Nephron progenitor cell (in vitro differentiated cells): ENCODE results near the gene CDKAL1.
A peak's percentile ranks its signal among the peaks of the same experiment; 100 is the strongest.

Experiments
- DNase-seq: peaks from one replicate; pipeline ENCODE4 v3.0.0; 2021
- H3K27ac Mint-ChIP-seq: 2 replicates; pipeline ENCODE4 v1.8.0; 2021; ENCODE audit warnings: mild to moderate bottlenecking, moderate library complexity, mixed read lengths
- H3K27me3 Mint-ChIP-seq: 2 replicates; pipeline ENCODE4 v1.8.0; 2021; ENCODE audit warnings: mild to moderate bottlenecking, low read depth, mixed read lengths; ENCODE audit not compliant: poor library complexity
- H3K36me3 Mint-ChIP-seq: 2 replicates; pipeline ENCODE4 v1.8.0; 2021; ENCODE audit warnings: low read depth, mixed read lengths
- H3K4me1 Mint-ChIP-seq: 2 replicates; pipeline ENCODE4 v1.8.0; 2021; ENCODE audit warnings: mixed read lengths
- H3K4me3 Mint-ChIP-seq: 2 replicates; pipeline ENCODE4 v1.8.0; 2021; ENCODE audit warnings: mild to moderate bottlenecking, moderate library complexity, mixed read lengths
- H3K9me3 Mint-ChIP-seq: 2 replicates; pipeline ENCODE4 v1.8.0; 2021; ENCODE audit warnings: mild to moderate bottlenecking, moderate library complexity, mixed read lengths
- CTCF ChIP-seq: fragments of 200-600 bp; sonication (generic); IDR thresholded peaks from 2 replicates; pipeline ENCODE4 v1.5.0; 2021; ENCODE audit warnings: antibody characterized with exemption

Gene CDKAL1

GRCh38 chr6:21045135-21045700 lies 511.0 kb downstream of the CDKAL1 start:
- no peak for DNase-seq
- peaks cover 35% of the 10 kb centered on the region for H3K4me1 Mint-ChIP-seq
- no peak for TF ChIP-seq CTCF
- no peak overlapping the region for H3K27ac Mint-ChIP-seq
- no peaks in the 10 kb centered on the region for H3K27me3 Mint-ChIP-seq
- H3K4me3 Mint-ChIP-seq: peak overlapping the region; percentile 12
- H3K36me3 Mint-ChIP-seq: no peaks in the 10 kb centered on the region
- H3K9me3 Mint-ChIP-seq: no peaks in the 10 kb centered on the region

GRCh38 chr6:21046276-21046675 lies 512.0 kb downstream of the CDKAL1 start:
- peak; percentile 58 for DNase-seq
- no peaks in the 10 kb centered on the region for H3K36me3 Mint-ChIP-seq
- H3K4me3 Mint-ChIP-seq: no peak overlapping the region
- H3K27ac Mint-ChIP-seq: peak overlapping the region; percentile 88
- peaks cover 35% of the 10 kb centered on the region for H3K4me1 Mint-ChIP-seq
- no peak for TF ChIP-seq CTCF
- H3K27me3 Mint-ChIP-seq: no peaks in the 10 kb centered on the region
- no peaks in the 10 kb centered on the region for H3K9me3 Mint-ChIP-seq

GRCh38 chr6:21048047-21048446 lies 513.8 kb downstream of the CDKAL1 start:
- H3K4me1 Mint-ChIP-seq: peaks cover 35% of the 10 kb centered on the region
- no peak overlapping the region for H3K4me3 Mint-ChIP-seq
- TF ChIP-seq CTCF: no peak
- H3K9me3 Mint-ChIP-seq: no peaks in the 10 kb centered on the region
- no peak overlapping the region for H3K27ac Mint-ChIP-seq
- H3K36me3 Mint-ChIP-seq: no peaks in the 10 kb centered on the region
- peaks cover 4% of the 10 kb centered on the region for H3K27me3 Mint-ChIP-seq
- DNase-seq: no peak

- Mint-ChIP-seq H3K4me1 (peaks cover 25% of the 10 kb centered on the region), H3K36me3 (no peaks in the 10 kb centered on the region), H3K9me3 (no peaks in the 10 kb centered on the region), H3K4me3 (no peak overlapping the region), H3K27me3 (peaks cover 4% of the 10 kb centered on the region), H3K27ac (no peak overlapping the region)
- no peak for TF ChIP-seq CTCF
- DNase-seq: no peak
Measured at GRCh38 chr6:21049148-21049547, 514.9 kb downstream of the CDKAL1 start.

GRCh38 chr6:21049572-21049971 lies 515.3 kb downstream of the CDKAL1 start:
- peaks cover 24% of the 10 kb centered on the region for H3K4me1 Mint-ChIP-seq
- H3K27ac Mint-ChIP-seq: no peak overlapping the region
- no peak overlapping the region for H3K4me3 Mint-ChIP-seq

More at GRCh38 chr6:21049572-21049971, 515.3 kb downstream of the CDKAL1 start:
- Mint-ChIP-seq H3K27me3 (peaks cover 4% of the 10 kb centered on the region), H3K36me3 (no peaks in the 10 kb centered on the region), H3K9me3 (no peaks in the 10 kb centered on the region)
- no peak for DNase-seq
- TF ChIP-seq CTCF: no peak
